Activated CD4-positive, alpha-beta T cell treated with anti-CD3 and anti-CD28 coated beads, Interleukin-2, amount 10 ng/mL, durations not matched to agents 7 days and 5 days (primary cell): ENCODE results near the gene POC1A. TPM values are rescaled to one million over a fixed set of nuclear protein-coding genes. Genes with fewer than 3 reads are reported as not detected.

Source experiments
- CTCF ChIA-PET: fragments of 350-600 bp; sonication (Branson Sonifier 250); formaldehyde crosslinking; loops from one replicate; lab custom pipeline; 2021; ENCODE audit warnings: antibody characterized with exemption; lab: Charles Lee
- POLR2A ChIA-PET: fragments of 350-600 bp; sonication (Branson Sonifier 250); formaldehyde crosslinking; loops from one replicate; lab custom pipeline; 2021; ENCODE audit warnings: antibody characterized with exemption; lab: Charles Lee
- DNase-seq: peaks from one replicate; pipeline ENCODE4 v3.0.0-alpha.2; 2020
- H3K27ac Mint-ChIP-seq: one replicate; pipeline ENCODE4 v1.8.0; 2021; ENCODE audit warnings: mild to moderate bottlenecking, moderate library complexity, mixed read lengths
- H3K27me3 Mint-ChIP-seq: one replicate; pipeline ENCODE4 v1.8.0; 2021; ENCODE audit warnings: mixed read lengths
- H3K36me3 Mint-ChIP-seq: one replicate; pipeline ENCODE4 v1.8.0; 2021; ENCODE audit warnings: low read depth, mixed read lengths
- H3K4me1 Mint-ChIP-seq: one replicate; pipeline ENCODE4 v1.8.0; 2021; ENCODE audit warnings: mixed read lengths
- H3K4me3 Mint-ChIP-seq: one replicate; pipeline ENCODE4 v1.8.0; 2021; ENCODE audit warnings: mild to moderate bottlenecking, moderate library complexity, mixed read lengths
- H3K9me3 Mint-ChIP-seq: one replicate; pipeline ENCODE4 v1.8.0; 2021; ENCODE audit warnings: mixed read lengths
- total RNA-seq, 2 experiments: library from RNA; stranded (reverse); gene quantifications; one replicate each; pipeline ENCODE4 v1.2.3, GENCODE V29; 2021

The POC1A gene
- total RNA-seq, 2 experiments from 2014 or later = 26.9 to 28.2 TPM

GRCh38 chr3:52146189-52146588, 8.0 kb downstream of the POC1A start:
- no peak overlapping the region for H3K4me3 Mint-ChIP-seq
- H3K36me3 Mint-ChIP-seq = peaks cover 16% of the 10 kb centered on the region
- POLR2A ChIA-PET = no interaction called here
- no peaks in the 10 kb centered on the region for H3K9me3 Mint-ChIP-seq
- H3K4me1 Mint-ChIP-seq = peaks cover 10% of the 10 kb centered on the region
- H3K27me3 Mint-ChIP-seq = no peaks in the 10 kb centered on the region
- no peak for DNase-seq
- CTCF ChIA-PET = interaction anchor here (1.0 to 1.5 kb wide), 2 partner anchors 9 to 145 kb away, joined by 3 to 4 read pairs; no protein-coding TSS in a partner anchor
- no peak overlapping the region for H3K27ac Mint-ChIP-seq

- H3K4me1 Mint-ChIP-seq = peaks cover 10% of the 10 kb centered on the region
- no peaks in the 10 kb centered on the region for H3K9me3 Mint-ChIP-seq
- H3K27me3 Mint-ChIP-seq = no peaks in the 10 kb centered on the region
- DNase-seq = no peak
- H3K4me3 Mint-ChIP-seq = no peak overlapping the region
- H3K27ac Mint-ChIP-seq = no peak overlapping the region
- ChIA-PET CTCF (interaction anchor here (1.0 to 1.4 kb wide), 3 partner anchors 9 to 89 kb away, joined by 3 to 4 read pairs (median 3); partner anchors contain the start of gene DUSP7), POLR2A (no interaction called here)
- peaks cover 16% of the 10 kb centered on the region for H3K36me3 Mint-ChIP-seq
These were observed 8.5 kb downstream of the POC1A start for GRCh38 chr3:52145736-52146110.

GRCh38 chr3:52144796-52145735, 9.2 kb downstream of the POC1A start:
- H3K9me3 Mint-ChIP-seq = no peaks in the 10 kb centered on the region
- peaks cover 16% of the 10 kb centered on the region for H3K36me3 Mint-ChIP-seq
- H3K4me3 Mint-ChIP-seq = no peak overlapping the region
- peaks cover 10% of the 10 kb centered on the region for H3K4me1 Mint-ChIP-seq
- POLR2A ChIA-PET = no interaction called here
- CTCF ChIA-PET = interaction anchor here (0.6 to 2.2 kb wide), 11 partner anchors 9 to 240 kb away, joined by 3 to 9 read pairs (median 4); partner anchors contain the start of genes ACY1, DUSP7 and POC1A
- H3K27me3 Mint-ChIP-seq = no peaks in the 10 kb centered on the region
- no peak for DNase-seq
- H3K27ac Mint-ChIP-seq = peak overlapping the region; percentile 2

- Mint-ChIP-seq H3K36me3 (peaks cover 13% of the 10 kb centered on the region), H3K4me3 (no peak overlapping the region), H3K27ac (peak overlapping the region; percentile 74), H3K9me3 (no peaks in the 10 kb centered on the region), H3K27me3 (no peaks in the 10 kb centered on the region), H3K4me1 (peaks cover 10% of the 10 kb centered on the region)
- peak; percentile 91 for DNase-seq
- CTCF ChIA-PET = interaction anchor here (0.6 to 2.2 kb wide), 13 partner anchors 10 to 241 kb away, joined by 3 to 9 read pairs (median 4); partner anchors contain the start of genes ACY1, DUSP7, POC1A and RPL29
- POLR2A ChIA-PET = no interaction called here
These were observed 10.0 kb downstream of the POC1A start for GRCh38 chr3:52144034-52144795.

GRCh38 chr3:52143616-52144015, 10.6 kb downstream of the POC1A start:
- ChIA-PET CTCF (interaction anchor here (0.7 to 2.2 kb wide), 11 partner anchors 10 to 170 kb away, joined by 3 to 17 read pairs (median 3); partner anchors contain the start of genes ABHD14B, POC1A and RPL29), POLR2A (no interaction called here)
- Mint-ChIP-seq H3K27me3 (no peaks in the 10 kb centered on the region), H3K36me3 (peaks cover 9% of the 10 kb centered on the region), H3K9me3 (no peaks in the 10 kb centered on the region), H3K27ac (no peak overlapping the region), H3K4me1 (peaks cover 10% of the 10 kb centered on the region), H3K4me3 (no peak overlapping the region)
- no peak for DNase-seq

GRCh38 chr3:52143156-52143555, 11.1 kb downstream of the POC1A start:
- peaks cover 9% of the 10 kb centered on the region for H3K36me3 Mint-ChIP-seq
- no peak overlapping the region for H3K27ac Mint-ChIP-seq
- ChIA-PET CTCF (interaction anchor here (0.5 to 2.2 kb wide), 12 partner anchors 10 to 169 kb away, joined by 3 to 17 read pairs (median 3); partner anchors contain the start of genes ABHD14B, POC1A, RPL29 and TWF2), POLR2A (no interaction called here)
- H3K9me3 Mint-ChIP-seq = no peaks in the 10 kb centered on the region
- DNase-seq = no peak
- H3K4me3 Mint-ChIP-seq = no peak overlapping the region
- H3K4me1 Mint-ChIP-seq = peaks cover 10% of the 10 kb centered on the region
- H3K27me3 Mint-ChIP-seq = no peaks in the 10 kb centered on the region

GRCh38 chr3:52141751-52142150, 12.5 kb downstream of the POC1A start:
- H3K27me3 Mint-ChIP-seq = no peaks in the 10 kb centered on the region

GRCh38 chr3:52140769-52141168, 13.5 kb downstream of the POC1A start:
- peaks cover 10% of the 10 kb centered on the region for H3K4me1 Mint-ChIP-seq
- no peak overlapping the region for H3K27ac Mint-ChIP-seq
- H3K4me3 Mint-ChIP-seq = no peak overlapping the region
- no peak for DNase-seq
- peaks cover 9% of the 10 kb centered on the region for H3K36me3 Mint-ChIP-seq
- H3K9me3 Mint-ChIP-seq = no peaks in the 10 kb centered on the region
- CTCF ChIA-PET = interaction anchor here (1.4 kb wide), 1 partner anchor 17 kb away, joined by 5 read pairs; no protein-coding TSS in a partner anchor
- H3K27me3 Mint-ChIP-seq = no peaks in the 10 kb centered on the region
- POLR2A ChIA-PET = no interaction called here

More at GRCh38 chr3:52141751-52142150, 12.5 kb downstream of the POC1A start:
- Mint-ChIP-seq H3K27ac (peak overlapping the region; percentile 54), H3K4me3 (no peak overlapping the region), H3K4me1 (peaks cover 10% of the 10 kb centered on the region), H3K9me3 (no peaks in the 10 kb centered on the region), H3K36me3 (peaks cover 9% of the 10 kb centered on the region)
- POLR2A ChIA-PET = no interaction called here
- CTCF ChIA-PET = interaction anchor here (1.7 to 2.1 kb wide), 3 partner anchors 8 to 140 kb away, joined by 3 to 17 read pairs (median 6); no protein-coding TSS in a partner anchor
- no peak for DNase-seq

GRCh38 chr3:52140000-52140399, 14.2 kb downstream of the POC1A start:
- Mint-ChIP-seq H3K27me3 (no peaks in the 10 kb centered on the region), H3K4me1 (peaks cover 10% of the 10 kb centered on the region), H3K36me3 (peaks cover 6% of the 10 kb centered on the region), H3K4me3 (no peak overlapping the region), H3K27ac (no peak overlapping the region), H3K9me3 (no peaks in the 10 kb centered on the region)
- CTCF ChIA-PET = interaction anchor here (1.2 to 2.2 kb wide), 3 partner anchors 11 to 198 kb away, joined by 3 to 8 read pairs (median 5); partner anchors contain the start of gene RRP9
- POLR2A ChIA-PET = interaction anchor here (0.6 kb wide), 1 partner anchor 22 kb away, joined by 3 read pairs; no protein-coding TSS in a partner anchor
- DNase-seq = no peak

GRCh38 chr3:52137311-52137710, 16.9 kb downstream of the POC1A start:
- POLR2A ChIA-PET = no interaction called here
- CTCF ChIA-PET = interaction anchor here (0.6 to 1.6 kb wide), 4 partner anchors 9 to 434 kb away, joined by 3 to 5 read pairs (median 4); no protein-coding TSS in a partner anchor
- Mint-ChIP-seq H3K9me3 (no peaks in the 10 kb centered on the region), H3K27ac (no peak overlapping the region), H3K36me3 (no peaks in the 10 kb centered on the region), H3K4me3 (no peak overlapping the region), H3K4me1 (no peaks in the 10 kb centered on the region), H3K27me3 (no peaks in the 10 kb centered on the region)
- DNase-seq = no peak

GRCh38 chr3:52136513-52136912, 17.7 kb downstream of the POC1A start:
- Mint-ChIP-seq H3K4me3 (no peak overlapping the region), H3K4me1 (no peaks in the 10 kb centered on the region), H3K27ac (no peak overlapping the region), H3K9me3 (no peaks in the 10 kb centered on the region), H3K27me3 (no peaks in the 10 kb centered on the region), H3K36me3 (no peaks in the 10 kb centered on the region)
- ChIA-PET CTCF (interaction anchor here (0.6 to 1.6 kb wide), 4 partner anchors 10 to 435 kb away, joined by 3 to 5 read pairs (median 4); no protein-coding TSS in a partner anchor), POLR2A (no interaction called here)
- DNase-seq = no peak

- POLR2A ChIA-PET = no interaction called here
- DNase-seq = no peak
- no peaks in the 10 kb centered on the region for H3K9me3 Mint-ChIP-seq
These were observed 18.9 kb downstream of the POC1A start for GRCh38 chr3:52135332-52135731.

More at GRCh38 chr3:52135332-52135731, 18.9 kb downstream of the POC1A start:
- H3K4me3 Mint-ChIP-seq = no peak overlapping the region
- no peaks in the 10 kb centered on the region for H3K36me3 Mint-ChIP-seq
- no peaks in the 10 kb centered on the region for H3K4me1 Mint-ChIP-seq
- H3K27ac Mint-ChIP-seq = no peak overlapping the region
- H3K27me3 Mint-ChIP-seq = no peaks in the 10 kb centered on the region
- CTCF ChIA-PET = interaction anchor here (1.1 to 1.3 kb wide), 2 partner anchors 131 to 134 kb away, joined by 4 to 5 read pairs; no protein-coding TSS in a partner anchor
